Measurements from ENCODE around the gene NAV2. TPM values are rescaled to one million over a fixed set of nuclear protein-coding genes. Genes with fewer than 3 reads are reported as not detected.
A peak's percentile ranks its signal among the peaks of the same experiment; 100 is the strongest.
"Not testable (repeated sequence)": the region's sequence is repeated elsewhere in the genome, so short reads cannot be mapped to it uniquely, and the experiment has no call there.

The NAV2 gene
- total RNA-seq, 1 donor from 2014 or later: 50.8 TPM

DNA sequence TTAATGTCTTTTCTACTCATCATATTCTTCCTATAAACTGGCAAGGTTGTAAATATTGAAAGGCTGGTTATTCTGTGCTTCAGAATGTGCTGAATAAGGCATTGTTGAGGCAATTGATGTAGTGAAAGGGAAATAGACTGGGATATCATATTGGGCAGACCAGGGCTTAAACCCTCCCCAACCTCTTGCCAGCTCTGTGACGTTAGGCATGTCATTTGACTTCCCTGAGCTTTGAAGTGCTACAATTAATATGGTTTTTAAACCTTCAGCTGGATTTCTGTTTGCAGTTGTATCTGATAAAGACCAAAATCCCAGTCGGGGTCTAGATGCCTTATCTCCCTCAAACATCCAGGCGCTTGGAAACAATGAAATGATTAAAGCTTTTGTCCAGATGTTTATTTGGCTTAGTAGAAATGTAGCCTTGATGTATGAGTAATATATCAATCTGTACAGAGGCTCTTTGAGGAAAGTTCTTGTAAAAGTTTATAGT is 239.5 kb downstream of the NAV2 start:
- intact Hi-C loops (cut with DNase I): loop anchor here (1.0 to 5.0 kb wide), 2 partner anchors 160 to 180 kb away; no protein-coding TSS in a partner anchor

GRCh38 chr11:19952911-19953310 is 240.3 kb downstream of the NAV2 start:
- no peak for DNase-seq (ENCODE audit: low spot score)
- intact Hi-C loops (cut with DNase I): loop anchor here (1.0 to 5.0 kb wide), 2 partner anchors 159 to 179 kb away; no protein-coding TSS in a partner anchor

More for the DNA sequence above, 239.5 kb downstream of the NAV2 start:
- DNase-seq (ENCODE audit: low spot score): no peak

DNA sequence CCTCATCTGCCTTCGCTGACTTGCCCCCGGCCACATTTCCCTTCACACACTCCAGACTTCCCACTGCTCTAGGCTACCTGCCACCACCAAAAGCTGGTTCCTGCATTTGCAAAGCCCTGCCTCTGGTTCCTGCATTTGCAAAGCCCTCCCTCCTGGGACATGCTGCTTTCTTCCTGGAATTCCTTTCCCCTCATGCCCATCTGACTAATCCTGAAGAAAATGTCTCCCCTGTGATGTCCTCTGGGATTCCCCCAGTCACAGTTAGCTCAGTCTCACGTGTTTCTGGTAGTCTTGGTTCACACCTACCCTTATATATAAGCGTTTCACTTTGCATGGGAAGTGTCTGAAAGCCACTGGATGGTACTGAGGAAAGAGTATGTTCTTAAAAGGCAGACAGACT is 240.7 kb downstream of the NAV2 start:
- no peak for DNase-seq (ENCODE audit: low spot score)
- intact Hi-C loops (cut with DNase I): loop anchor here (5.0 kb wide), 1 partner anchor 159 kb away; no protein-coding TSS in a partner anchor

- DNase-seq (ENCODE audit: low spot score): no peak
- intact Hi-C loops (cut with DNase I): loop anchor here (5.0 kb wide), 1 partner anchor 158 kb away; no protein-coding TSS in a partner anchor
Measured at GRCh38 chr11:19953909-19954308, 241.3 kb downstream of the NAV2 start.

DNA sequence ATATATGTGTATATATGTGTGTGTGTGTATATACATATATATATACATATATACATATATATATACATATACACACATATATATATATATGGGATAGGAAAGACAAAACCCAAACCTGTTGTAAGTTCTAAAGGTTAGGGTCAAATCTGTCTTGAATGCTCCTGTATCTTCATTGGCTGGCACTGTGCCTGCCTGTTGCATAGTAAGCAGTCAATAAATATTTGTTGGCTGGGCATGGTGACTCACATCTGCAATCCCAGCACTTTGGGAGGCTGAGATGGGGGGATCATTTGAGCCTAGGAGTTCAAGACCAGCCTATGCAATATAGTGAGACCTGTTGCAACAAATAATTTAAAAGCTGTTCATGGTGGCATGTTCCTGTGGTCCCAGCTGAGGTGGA is 242.3 kb downstream of the NAV2 start:
- intact Hi-C loops (cut with DNase I): loop anchor here (5.0 kb wide), 2 partner anchors 82 to 157 kb away; no protein-coding TSS in a partner anchor
- DNase-seq (ENCODE audit: low spot score): no peak

DNA sequence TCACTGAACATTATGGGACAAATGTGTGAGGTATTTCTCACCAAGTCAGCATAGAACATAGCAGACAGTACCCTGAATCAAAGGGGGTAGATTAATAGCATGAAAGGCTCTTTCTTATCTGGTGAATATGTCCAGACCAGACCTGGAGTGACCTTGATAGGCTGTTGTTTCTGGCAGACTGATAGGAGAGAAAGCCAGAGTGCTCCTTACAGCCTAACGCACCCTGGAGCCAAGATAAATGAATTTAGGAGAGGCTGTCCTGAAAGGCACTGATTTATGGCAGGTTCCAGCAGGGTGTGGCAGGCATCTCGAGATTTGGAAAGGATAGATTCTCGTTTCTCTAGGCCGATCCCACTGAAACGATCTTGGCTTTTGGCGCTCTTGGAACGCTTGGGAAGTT is 243.0 kb downstream of the NAV2 start:
- DNase-seq (ENCODE audit: low spot score): no peak
- intact Hi-C loops (cut with DNase I): loop anchor here (5.0 kb wide), 1 partner anchor 82 kb away; no protein-coding TSS in a partner anchor

GRCh38 chr11:19956228-19956627 is 243.6 kb downstream of the NAV2 start:
- intact Hi-C loops (cut with DNase I): loop anchor here (5.0 kb wide), 1 partner anchor 81 kb away; no protein-coding TSS in a partner anchor
- DNase-seq (ENCODE audit: low spot score): no peak

- intact Hi-C loops (cut with DNase I): loop anchor here (5.0 kb wide), 1 partner anchor 80 kb away; no protein-coding TSS in a partner anchor
- peak; percentile 68 for DNase-seq (ENCODE audit: low spot score)
Measured at GRCh38 chr11:19957294-19957943, 244.8 kb downstream of the NAV2 start.

GRCh38 chr11:19958204-19958603 is 245.6 kb downstream of the NAV2 start:
- DNase-seq (ENCODE audit: low spot score): no peak
- intact Hi-C loops (cut with DNase I): loop anchor here (5.0 kb wide), 1 partner anchor 79 kb away; no protein-coding TSS in a partner anchor

DNA sequence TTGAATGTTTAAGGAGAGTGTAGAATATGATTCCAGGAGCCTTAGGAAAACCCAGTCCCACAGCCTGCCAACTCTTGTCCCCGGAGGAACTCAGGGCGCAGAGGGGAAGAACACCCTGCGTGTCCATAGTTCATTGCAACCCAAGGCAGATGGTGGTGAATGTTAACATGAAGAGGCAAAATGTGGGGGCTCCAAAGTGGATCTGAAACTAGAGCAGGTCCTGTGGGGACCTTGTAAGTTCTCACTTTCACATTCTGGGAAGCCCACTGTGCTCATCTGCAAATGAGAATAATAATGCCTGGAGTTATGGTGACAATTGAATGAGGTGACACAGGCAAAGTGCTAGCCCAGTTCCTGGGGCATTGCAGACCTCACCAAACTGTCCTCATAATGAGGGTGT is 246.6 kb downstream of the NAV2 start:
- intact Hi-C loops (cut with DNase I): loop anchor here (5.0 kb wide), 1 partner anchor 78 kb away; no protein-coding TSS in a partner anchor
- DNase-seq (ENCODE audit: low spot score): peak; percentile 46

GRCh38 chr11:19959648-19960059 is 247.0 kb downstream of the NAV2 start:
- peak; percentile 72 for DNase-seq (ENCODE audit: low spot score)
- intact Hi-C loops (cut with DNase I): loop anchor here (5.0 kb wide), 1 partner anchor 78 kb away; no protein-coding TSS in a partner anchor

- intact Hi-C loops (cut with DNase I); DNase-seq (ENCODE audit: low spot score): not testable (repeated sequence)
Measured at GRCh38 chr11:19960410-19960809, 247.8 kb downstream of the NAV2 start.

DNA sequence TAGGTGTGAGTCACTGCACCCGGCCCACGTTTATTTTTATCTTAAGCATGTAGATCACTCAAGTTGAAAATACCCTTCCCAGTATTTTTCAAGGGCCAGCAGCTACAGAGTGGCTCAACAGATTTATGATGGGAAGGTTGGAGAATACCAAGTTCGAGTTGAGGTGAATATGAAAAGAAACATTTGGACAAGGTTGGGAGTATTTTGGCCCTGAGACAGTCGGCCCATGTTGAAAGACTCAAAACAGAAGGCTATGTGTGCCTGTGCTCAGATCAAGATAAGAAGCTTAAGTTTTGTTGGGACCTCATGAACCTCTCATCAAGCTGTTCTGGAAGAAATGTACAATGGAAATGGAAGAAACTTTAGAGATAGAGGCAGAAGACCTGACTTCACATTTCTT is 248.6 kb downstream of the NAV2 start:
- intact Hi-C loops (cut with DNase I): no loop called here
- DNase-seq (ENCODE audit: low spot score): no peak

GRCh38 chr11:19962053-19962800 is 249.6 kb downstream of the NAV2 start:
- intact Hi-C loops (cut with DNase I): no loop called here

GRCh38 chr11:19962801-19963175 is 250.2 kb downstream of the NAV2 start:
- intact Hi-C loops (cut with DNase I): no loop called here

More at GRCh38 chr11:19962053-19962800, 249.6 kb downstream of the NAV2 start:
- no peak for DNase-seq (ENCODE audit: low spot score)

GRCh38 chr11:19963697-19964387 is 251.2 kb downstream of the NAV2 start:
- no peak for DNase-seq (ENCODE audit: low spot score)
- intact Hi-C loops (cut with DNase I): no loop called here

More at GRCh38 chr11:19962801-19963175, 250.2 kb downstream of the NAV2 start:
- DNase-seq (ENCODE audit: low spot score): peak; percentile 26

- no peak for DNase-seq (ENCODE audit: low spot score)
- intact Hi-C loops (cut with DNase I): no loop called here
Measured at GRCh38 chr11:19966441-19966840, 253.8 kb downstream of the NAV2 start.

DNA sequence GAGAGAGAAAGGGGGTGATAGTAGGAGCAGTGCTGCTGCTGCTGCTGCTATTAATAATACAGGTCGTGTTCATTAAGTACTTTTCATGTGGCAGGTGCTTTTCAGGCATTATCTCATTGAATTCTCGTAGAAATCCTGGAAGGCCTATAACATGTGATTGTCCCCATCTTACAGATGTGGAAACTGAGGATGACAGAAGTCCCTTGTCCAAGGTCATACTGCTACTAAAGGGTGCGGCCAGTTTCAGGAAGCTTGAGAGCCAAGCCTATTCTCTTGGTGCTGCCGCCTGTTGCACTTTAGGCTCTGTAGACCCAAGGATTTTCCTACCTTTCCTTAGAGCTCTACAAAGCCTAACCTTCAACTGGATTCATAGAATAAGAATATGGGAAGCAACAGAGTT is 254.3 kb downstream of the NAV2 start:
- intact Hi-C loops (cut with DNase I): no loop called here

DNA sequence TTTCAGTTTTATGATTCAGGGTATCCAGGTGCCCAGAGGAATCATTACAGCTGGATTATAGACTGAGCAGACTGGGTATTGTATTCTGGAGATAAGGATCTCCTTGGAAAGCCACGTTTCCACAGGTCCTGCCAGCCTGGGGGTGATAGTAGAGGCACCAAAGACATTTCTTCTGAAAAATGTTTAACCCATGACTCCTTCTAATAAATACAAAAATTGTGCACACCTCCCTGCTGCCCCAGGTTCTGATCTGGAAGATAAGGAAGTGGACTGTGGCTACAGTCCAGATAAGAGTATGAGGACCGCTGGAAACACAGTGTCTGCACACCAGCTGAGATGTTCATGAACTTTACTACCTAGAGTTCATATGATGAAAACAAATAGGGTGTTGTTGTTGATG is 255.2 kb downstream of the NAV2 start:
- intact Hi-C loops (cut with DNase I): no loop called here
- DNase-seq (ENCODE audit: low spot score): no peak

More for the DNA sequence above, 254.3 kb downstream of the NAV2 start:
- no peak for DNase-seq (ENCODE audit: low spot score)

Data from cardiac septum (tissue), 1 donor.